Activated naive CD4-positive, alpha-beta T cell treated with anti-CD3 and anti-CD28 coated beads, Interleukin-2, amount 10 ng/mL, durations not matched to agents 7 days and 5 days (primary cell): ENCODE measurements around the gene GALNT18.
"Not testable (repeated sequence)": the region's sequence is repeated elsewhere in the genome, so short reads cannot be mapped to it uniquely, and the experiment has no call there.

Experiments
- CTCF ChIA-PET: fragments of 350-600 bp; sonication (Branson Sonifier 250); formaldehyde crosslinking; loops from one replicate; lab custom pipeline; 2021; ENCODE audit warnings: antibody characterized with exemption; lab: Charles Lee
- DNase-seq: peaks from one replicate; pipeline ENCODE4 v3.0.0-alpha.2; 2020
- H3K27ac Mint-ChIP-seq: one replicate; pipeline ENCODE4 v1.8.0; 2021; ENCODE audit warnings: mild to moderate bottlenecking, moderate library complexity, mixed read lengths
- H3K27me3 Mint-ChIP-seq: one replicate; pipeline ENCODE4 v1.8.0; 2021; ENCODE audit warnings: mild to moderate bottlenecking, mixed read lengths
- H3K36me3 Mint-ChIP-seq: one replicate; pipeline ENCODE4 v1.8.0; 2021; ENCODE audit warnings: mixed read lengths
- H3K4me1 Mint-ChIP-seq: one replicate; pipeline ENCODE4 v1.8.0; 2021; ENCODE audit warnings: mixed read lengths
- H3K4me3 Mint-ChIP-seq: one replicate; pipeline ENCODE4 v1.8.0; 2021; ENCODE audit warnings: mild to moderate bottlenecking, moderate library complexity, mixed read lengths
- H3K9me3 Mint-ChIP-seq: one replicate; pipeline ENCODE4 v1.8.0; 2021; ENCODE audit warnings: mixed read lengths

Gene GALNT18

DNA sequence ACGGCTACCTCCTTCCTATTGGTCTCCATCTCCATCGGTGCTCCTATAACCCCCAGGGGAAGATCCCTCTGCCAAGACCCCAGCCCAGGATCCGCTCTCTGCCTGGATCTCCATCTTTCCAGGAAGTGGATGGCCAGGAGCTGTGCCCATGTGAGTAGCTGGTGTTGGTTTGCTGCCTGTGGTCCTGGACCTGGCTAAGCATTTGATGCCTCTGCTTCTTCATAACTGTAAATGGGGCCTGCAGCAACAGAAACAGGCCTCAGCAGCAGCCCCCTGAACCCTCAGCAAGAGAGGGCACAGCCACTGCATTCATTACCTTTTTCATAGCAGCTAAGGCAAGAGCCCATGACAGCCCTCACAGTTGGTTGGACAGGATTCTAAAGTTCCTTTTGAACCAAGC lies 242.1 kb downstream of the GALNT18 start:
- CTCF ChIA-PET, result no interaction called here
- no peak for DNase-seq
- Mint-ChIP-seq H3K9me3 (no peaks in the 10 kb centered on the region), H3K4me1 (no peaks in the 10 kb centered on the region), H3K27ac (no peak overlapping the region), H3K4me3 (no peak overlapping the region), H3K36me3 (no peaks in the 10 kb centered on the region), H3K27me3 (peaks cover 4% of the 10 kb centered on the region)

DNA sequence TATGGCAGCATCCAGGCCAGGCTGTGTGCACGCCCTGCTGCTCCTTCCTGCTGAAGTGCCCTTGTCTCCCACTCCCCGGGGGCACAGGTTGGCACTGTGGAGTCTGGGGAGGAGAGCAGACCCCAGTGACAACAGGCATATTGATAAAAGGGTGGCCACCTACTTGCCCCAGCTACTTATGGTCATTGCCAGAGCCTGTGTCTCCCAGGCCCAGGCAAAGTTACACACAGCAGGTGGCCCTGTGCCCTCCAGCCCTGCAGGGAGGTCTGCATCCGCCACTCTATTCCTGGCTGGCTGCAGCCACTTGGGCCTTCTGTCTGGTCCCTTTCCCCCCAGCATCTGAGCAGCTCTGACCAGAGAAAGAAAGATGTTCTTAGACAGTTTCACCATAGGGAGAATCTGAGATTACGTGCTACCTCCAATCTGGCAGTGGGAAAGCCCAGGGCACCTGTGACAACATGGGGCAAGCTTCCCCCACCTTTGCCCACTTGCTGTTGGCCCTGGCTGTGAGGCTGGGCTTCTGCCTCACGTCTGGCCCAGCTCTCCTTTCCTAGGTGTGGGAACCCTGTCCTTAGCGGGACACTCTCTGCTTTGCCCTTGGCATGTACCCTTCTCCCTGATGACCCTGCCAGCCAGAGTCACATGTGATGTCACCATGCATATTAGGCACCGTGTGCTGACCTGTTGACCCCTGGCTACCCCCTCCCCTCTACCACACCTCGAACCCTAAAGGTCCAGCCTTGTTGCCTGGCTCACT lies 243.4 kb downstream of the GALNT18 start:
- CTCF ChIA-PET, result interaction anchor here (0.7 kb wide), 1 partner anchor 8 kb away, joined by 3 read pairs; no protein-coding TSS in a partner anchor
- Mint-ChIP-seq H3K9me3 (no peaks in the 10 kb centered on the region), H3K36me3 (no peaks in the 10 kb centered on the region), H3K4me3 (no peak overlapping the region), H3K4me1 (no peaks in the 10 kb centered on the region), H3K27ac (no peak overlapping the region), H3K27me3 (peaks cover 4% of the 10 kb centered on the region)
- DNase-seq, result no peak

DNA sequence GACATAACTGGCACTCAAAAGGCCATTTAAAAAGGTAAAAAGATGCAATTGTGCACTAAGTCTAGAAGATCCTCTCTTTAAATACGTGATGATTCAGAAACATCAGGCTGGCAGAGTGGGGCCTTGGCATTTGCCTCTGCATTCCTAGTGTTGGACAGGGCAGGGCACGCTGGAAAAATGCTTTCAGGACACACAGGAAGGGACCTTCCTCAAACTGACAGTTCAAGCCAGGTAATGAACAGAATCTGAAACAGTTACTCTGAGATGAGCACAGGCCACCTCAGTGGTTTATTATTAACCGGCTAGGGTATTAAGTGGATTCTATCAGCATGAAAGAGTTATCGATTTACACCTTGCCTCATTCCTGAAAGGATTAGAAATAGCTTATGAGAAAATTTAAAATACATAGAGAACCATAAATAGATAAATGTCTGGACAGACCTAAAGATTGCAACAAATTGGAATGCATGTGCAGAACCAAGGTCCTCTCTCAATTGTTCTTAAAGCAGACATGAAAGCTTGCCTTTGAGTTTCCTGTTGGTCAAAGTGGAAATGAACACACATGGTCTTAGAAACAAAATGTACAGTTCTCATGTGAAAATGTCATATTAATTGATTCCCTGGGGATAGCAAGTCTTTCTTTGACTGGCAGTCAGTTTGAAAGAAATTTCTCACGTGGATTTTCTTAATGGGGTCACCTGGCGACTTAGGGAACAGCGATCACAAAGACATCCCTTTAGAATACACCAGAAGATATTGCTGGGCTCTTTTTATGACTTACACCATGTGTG lies 247.3 kb downstream of the GALNT18 start:
- no peaks in the 10 kb centered on the region for H3K4me1 Mint-ChIP-seq
- no peak overlapping the region for H3K27ac Mint-ChIP-seq
- H3K4me3 Mint-ChIP-seq, result no peak overlapping the region
- CTCF ChIA-PET, result no interaction called here
- H3K36me3 Mint-ChIP-seq, result no peaks in the 10 kb centered on the region
- no peaks in the 10 kb centered on the region for H3K9me3 Mint-ChIP-seq
- no peak for DNase-seq
- H3K27me3 Mint-ChIP-seq, result peaks cover 7% of the 10 kb centered on the region

DNA sequence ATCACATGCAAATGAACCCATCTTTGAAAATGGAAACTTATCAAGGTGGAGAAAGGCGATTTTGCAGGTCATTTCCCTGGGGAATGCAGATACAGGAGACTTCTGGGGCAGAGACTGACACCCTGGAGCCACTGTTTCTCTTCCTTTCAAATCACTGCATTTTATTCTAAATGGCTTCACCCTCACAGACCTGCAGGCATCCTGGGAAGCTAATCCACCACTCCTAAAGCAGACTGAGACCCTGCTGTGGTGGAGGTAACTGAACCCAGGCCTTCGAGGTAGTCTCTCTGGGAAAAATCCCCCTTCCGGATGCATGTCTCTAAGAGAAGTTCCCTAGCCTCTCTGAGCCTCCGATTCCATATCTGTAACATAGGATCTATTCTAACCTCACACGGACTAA lies 247.9 kb downstream of the GALNT18 start:
- Mint-ChIP-seq H3K27me3 (peaks cover 7% of the 10 kb centered on the region), H3K4me3 (no peak overlapping the region), H3K9me3 (no peaks in the 10 kb centered on the region), H3K4me1 (no peaks in the 10 kb centered on the region), H3K36me3 (no peaks in the 10 kb centered on the region), H3K27ac (no peak overlapping the region)
- no peak for DNase-seq
- CTCF ChIA-PET, result no interaction called here

DNA sequence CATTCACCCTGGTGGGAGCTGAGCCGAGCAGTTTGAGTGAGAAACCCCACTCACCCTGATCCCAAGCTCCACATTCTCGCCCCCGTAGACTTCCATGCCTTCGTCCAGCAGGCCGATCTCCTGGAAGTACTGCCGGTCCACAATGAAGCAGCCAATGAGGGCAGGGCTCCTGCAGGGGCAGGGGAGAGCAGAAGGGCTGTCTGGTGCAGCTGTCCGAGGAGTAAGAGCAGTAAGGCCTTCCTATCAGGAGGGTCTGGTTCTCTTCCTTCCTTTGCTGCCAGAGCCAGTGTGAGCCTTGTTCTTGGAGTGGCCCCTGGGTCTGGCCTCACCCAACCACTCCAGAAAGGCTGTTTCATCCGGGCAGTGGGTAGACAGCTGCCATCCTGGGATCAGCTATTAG lies 249.3 kb downstream of the GALNT18 start:
- Mint-ChIP-seq H3K9me3 (no peaks in the 10 kb centered on the region), H3K36me3 (no peaks in the 10 kb centered on the region), H3K4me3 (no peak overlapping the region), H3K4me1 (no peaks in the 10 kb centered on the region), H3K27ac (no peak overlapping the region), H3K27me3 (peaks cover 7% of the 10 kb centered on the region)
- no peak for DNase-seq
- CTCF ChIA-PET, result no interaction called here

DNA sequence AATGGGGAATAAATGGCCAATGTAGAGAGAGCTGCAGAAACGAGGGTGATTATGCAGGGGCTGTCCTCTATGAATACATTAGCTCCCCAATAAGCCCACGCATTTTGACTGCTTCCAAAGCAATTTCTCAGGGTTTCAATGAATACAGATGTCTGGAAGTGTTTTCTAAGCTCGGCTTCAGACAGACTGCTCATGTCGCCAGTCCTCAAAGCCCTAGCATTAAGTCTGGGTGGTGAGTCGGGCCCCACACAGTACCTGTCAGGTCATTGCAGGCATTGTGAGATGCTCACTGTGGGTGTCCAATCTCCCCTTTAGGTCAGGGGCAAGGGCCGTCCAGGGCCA lies 250.9 kb downstream of the GALNT18 start:
- no peak overlapping the region for H3K4me3 Mint-ChIP-seq
- CTCF ChIA-PET, result no interaction called here
- no peak for DNase-seq

DNA sequence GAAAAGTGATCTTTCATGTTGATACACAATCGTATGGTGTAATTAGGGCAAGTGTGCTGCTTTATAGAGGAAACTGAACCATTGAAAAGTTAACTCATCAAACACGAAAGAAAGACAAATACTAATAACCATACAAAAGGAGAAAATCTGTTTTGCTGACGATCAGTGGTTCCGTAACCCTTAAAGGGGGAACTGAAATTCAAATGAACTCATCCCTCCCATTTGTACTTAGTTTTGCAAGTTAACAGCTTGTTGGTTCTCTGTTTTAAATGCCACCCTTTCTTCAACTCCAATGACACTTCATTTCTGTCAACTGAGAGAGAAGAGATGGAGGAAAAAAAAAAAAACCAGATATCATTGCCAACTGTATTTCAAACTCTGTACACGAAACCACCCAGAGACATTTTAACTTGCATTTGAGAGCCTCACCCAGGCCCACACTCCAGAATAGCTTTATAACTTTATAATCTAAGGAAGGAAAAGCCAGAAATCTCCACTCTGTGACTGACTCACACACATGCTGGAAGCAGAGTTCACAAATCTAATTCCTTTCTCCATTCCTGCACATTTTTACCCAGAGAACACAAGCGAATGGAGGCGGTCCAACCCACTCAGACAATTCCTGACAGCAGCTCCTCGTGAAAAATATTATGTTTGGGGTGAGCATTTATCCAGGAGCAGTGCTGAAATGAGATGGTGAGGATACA lies 251.4 kb downstream of the GALNT18 start:
- Mint-ChIP-seq H3K27ac (no peak overlapping the region), H3K36me3 (no peaks in the 10 kb centered on the region), H3K4me1 (no peaks in the 10 kb centered on the region), H3K9me3 (no peaks in the 10 kb centered on the region), H3K4me3 (no peak overlapping the region), H3K27me3 (peaks cover 7% of the 10 kb centered on the region)
- no peak for DNase-seq
- CTCF ChIA-PET, result no interaction called here

More for the DNA sequence above, 250.9 kb downstream of the GALNT18 start:
- H3K27me3 Mint-ChIP-seq, result peaks cover 7% of the 10 kb centered on the region
- H3K27ac Mint-ChIP-seq, result no peak overlapping the region
- no peaks in the 10 kb centered on the region for H3K9me3 Mint-ChIP-seq
- H3K4me1 Mint-ChIP-seq, result no peaks in the 10 kb centered on the region
- H3K36me3 Mint-ChIP-seq, result no peaks in the 10 kb centered on the region

DNA sequence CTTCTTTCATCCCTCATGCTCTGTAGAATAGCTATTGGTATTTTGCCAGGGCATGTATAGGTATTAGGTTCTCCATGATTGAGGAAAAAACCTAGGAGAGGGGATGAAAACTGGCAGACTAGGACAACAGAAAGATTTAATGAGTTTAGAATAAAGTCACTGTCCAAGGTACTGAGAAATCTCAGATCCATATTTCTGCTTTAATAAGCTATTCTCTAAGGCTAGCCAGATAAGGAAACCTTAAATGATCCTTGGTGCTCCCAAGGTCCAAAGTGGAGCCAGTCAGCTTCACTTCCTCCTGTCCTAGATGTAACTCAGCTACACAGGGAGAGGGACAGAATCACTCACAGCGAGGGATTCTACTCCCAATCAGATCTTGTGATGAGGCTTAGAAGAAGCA lies 255.0 kb downstream of the GALNT18 start:
- H3K27ac Mint-ChIP-seq, result no peak overlapping the region
- no peak for DNase-seq
- no peaks in the 10 kb centered on the region for H3K27me3 Mint-ChIP-seq
- H3K9me3 Mint-ChIP-seq, result no peaks in the 10 kb centered on the region
- CTCF ChIA-PET, result no interaction called here
- H3K4me1 Mint-ChIP-seq, result no peaks in the 10 kb centered on the region
- H3K4me3 Mint-ChIP-seq, result no peak overlapping the region
- H3K36me3 Mint-ChIP-seq, result no peaks in the 10 kb centered on the region

DNA sequence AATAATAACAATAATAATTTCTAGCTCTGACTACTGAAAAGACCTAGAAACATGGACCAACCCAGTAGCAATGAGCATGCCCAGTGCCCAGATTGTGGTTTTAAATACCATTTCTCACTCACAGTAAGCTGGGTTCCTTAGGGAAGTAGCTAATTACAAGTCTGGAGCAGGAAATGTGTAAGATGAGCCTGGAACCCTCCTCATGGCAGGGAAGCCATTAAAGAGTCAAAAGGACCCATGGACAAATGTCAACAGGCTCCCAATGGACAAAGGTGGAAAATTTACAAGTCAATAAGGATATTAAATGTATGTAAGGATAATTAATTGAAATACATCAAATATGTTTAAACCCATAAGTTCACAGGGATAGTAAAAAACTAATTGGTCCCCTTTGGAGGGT lies 258.1 kb downstream of the GALNT18 start:
- Mint-ChIP-seq H3K27me3 (no peaks in the 10 kb centered on the region), H3K4me1 (no peaks in the 10 kb centered on the region), H3K9me3 (no peaks in the 10 kb centered on the region), H3K4me3 (no peak overlapping the region), H3K27ac (no peak overlapping the region), H3K36me3 (no peaks in the 10 kb centered on the region)
- no peak for DNase-seq
- CTCF ChIA-PET, result no interaction called here

DNA sequence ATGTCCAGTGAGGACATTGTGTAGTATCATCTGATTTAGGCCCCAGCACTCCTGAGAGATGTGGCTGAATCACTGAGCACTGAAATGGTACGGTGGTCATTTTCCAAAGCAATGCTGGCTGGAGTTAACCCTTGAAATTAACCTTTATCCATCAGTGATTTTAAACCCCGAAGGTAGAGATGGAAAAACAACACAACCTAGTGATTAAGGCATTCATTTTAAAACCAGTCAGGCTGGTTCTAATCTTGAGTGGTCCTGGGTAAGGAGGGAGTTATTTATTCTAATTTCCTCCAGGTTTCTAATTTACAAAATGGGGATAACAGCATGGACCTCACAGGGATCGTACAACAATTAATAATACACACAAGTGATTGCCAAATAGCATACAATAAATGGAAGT lies 262.2 kb downstream of the GALNT18 start:
- DNase-seq, result no peak
- no peaks in the 10 kb centered on the region for H3K9me3 Mint-ChIP-seq
- H3K27ac Mint-ChIP-seq, result no peak overlapping the region
- CTCF ChIA-PET, result no interaction called here
- H3K27me3 Mint-ChIP-seq, result peaks cover 4% of the 10 kb centered on the region
- H3K36me3 Mint-ChIP-seq, result no peaks in the 10 kb centered on the region
- no peaks in the 10 kb centered on the region for H3K4me1 Mint-ChIP-seq
- no peak overlapping the region for H3K4me3 Mint-ChIP-seq

DNA sequence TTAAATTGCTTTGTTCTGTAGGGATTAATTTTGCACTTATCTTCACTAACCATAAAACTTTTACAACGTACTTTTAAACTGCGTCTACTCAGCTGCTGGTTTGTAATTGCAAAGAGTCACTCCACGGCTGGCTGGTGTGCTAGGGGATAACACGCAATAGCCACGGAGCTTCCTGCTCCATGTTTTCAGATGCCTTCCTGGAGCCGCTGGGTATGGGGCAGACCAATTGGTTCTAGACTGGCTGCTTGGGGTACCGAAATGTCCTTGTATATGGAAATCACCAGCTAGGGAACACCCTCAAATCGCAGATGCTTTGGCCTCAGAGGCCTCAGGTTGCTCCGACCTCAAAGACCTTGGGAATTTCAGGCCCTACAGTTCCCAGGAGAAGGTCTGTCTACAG lies 265.0 kb downstream of the GALNT18 start:
- Mint-ChIP-seq H3K27ac (no peak overlapping the region), H3K9me3 (no peaks in the 10 kb centered on the region), H3K4me3 (no peak overlapping the region), H3K27me3 (peaks cover 4% of the 10 kb centered on the region), H3K4me1 (no peaks in the 10 kb centered on the region), H3K36me3 (no peaks in the 10 kb centered on the region)
- CTCF ChIA-PET, result no interaction called here
- no peak for DNase-seq

DNA sequence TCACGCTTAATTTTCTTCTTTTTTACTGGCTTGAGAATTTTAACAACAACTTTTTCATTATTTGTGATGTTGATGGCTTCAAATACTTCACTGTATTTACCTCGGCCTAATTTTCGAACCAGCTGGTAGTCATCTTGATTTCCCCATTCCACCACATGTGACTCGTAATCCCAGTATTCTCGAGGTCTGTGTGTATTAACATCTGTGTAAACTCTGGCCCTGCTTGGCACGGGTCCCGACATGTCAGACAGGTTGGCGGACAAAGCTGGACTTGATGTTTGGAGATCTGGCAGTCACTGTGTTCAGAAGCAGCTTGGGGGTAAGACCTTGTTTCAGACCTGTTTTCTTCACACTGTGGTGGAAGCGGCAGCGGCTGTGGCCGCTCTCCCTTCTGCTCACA lies 268.9 kb downstream of the GALNT18 start, which contains the start of gene CSNK2A3:
Gene CSNK2A3, minus strand, starts transcription at position 373 of the 400 bp plus-strand sequence. Its CDS starts 131 bp downstream, at position 242.
- H3K27me3 Mint-ChIP-seq, H3K4me1 Mint-ChIP-seq, DNase-seq, CTCF ChIA-PET, H3K4me3 Mint-ChIP-seq, H3K9me3 Mint-ChIP-seq, H3K27ac Mint-ChIP-seq, H3K36me3 Mint-ChIP-seq: not testable (repeated sequence)

DNA sequence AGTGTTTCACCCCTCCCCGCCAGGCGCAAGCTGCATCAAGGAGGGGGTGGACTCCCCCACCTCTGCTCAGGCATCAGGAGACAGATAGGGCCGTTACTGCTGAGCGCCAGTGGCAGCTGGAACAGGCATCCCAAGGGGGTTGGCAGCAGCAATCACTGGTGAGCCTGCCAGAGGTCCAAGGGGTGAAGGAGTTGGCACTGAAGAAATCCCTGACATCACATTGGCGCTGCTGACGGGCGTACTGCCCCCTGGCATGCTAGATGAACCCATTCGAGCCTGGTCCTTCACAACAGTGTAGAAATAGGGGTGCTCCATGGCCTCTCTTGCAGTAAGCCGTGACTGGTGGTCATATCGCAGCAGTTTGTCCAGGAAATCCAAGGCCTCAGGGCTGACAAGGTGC lies 270.0 kb downstream of the GALNT18 start:
- not testable (repeated sequence) for H3K27me3 Mint-ChIP-seq, H3K4me3 Mint-ChIP-seq, H3K36me3 Mint-ChIP-seq, H3K27ac Mint-ChIP-seq, DNase-seq, H3K9me3 Mint-ChIP-seq, H3K4me1 Mint-ChIP-seq
- CTCF ChIA-PET, result interaction anchor here (1.1 kb wide), 1 partner anchor 9 kb away, joined by 3 read pairs; no protein-coding TSS in a partner anchor

DNA sequence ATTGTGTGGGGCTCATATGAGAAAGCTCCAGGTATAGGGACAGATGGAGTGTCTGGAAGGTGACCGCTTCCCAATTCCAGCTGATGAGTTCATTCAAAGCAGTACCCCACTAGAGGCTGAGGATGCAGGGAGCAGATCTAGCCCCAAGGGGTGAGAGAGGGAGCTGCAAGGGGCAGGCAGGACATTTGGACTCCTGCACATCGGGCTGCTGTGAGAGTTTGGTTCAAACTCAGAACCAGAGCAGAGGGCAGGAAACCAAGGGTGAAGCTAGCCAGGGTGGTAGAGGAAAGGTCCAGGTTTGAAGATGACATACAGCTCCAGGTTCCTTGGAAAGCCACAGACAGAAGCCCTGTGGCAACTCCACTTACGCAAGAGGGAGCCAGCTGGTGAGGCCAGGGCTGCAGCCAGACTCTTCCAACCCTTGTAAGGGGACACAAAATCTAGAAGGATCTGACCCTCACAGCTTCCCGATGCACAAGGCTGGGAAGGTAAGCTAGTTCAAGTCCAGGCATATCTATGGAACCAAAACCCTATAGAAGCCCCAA lies 270.7 kb downstream of the GALNT18 start:
- Mint-ChIP-seq H3K4me1 (no peaks in the 10 kb centered on the region), H3K36me3 (no peaks in the 10 kb centered on the region), H3K27me3 (peaks cover 6% of the 10 kb centered on the region), H3K27ac (no peak overlapping the region), H3K9me3 (no peaks in the 10 kb centered on the region), H3K4me3 (no peak overlapping the region)
- no peak for DNase-seq
- CTCF ChIA-PET, result interaction anchor here (1.1 kb wide), 1 partner anchor 10 kb away, joined by 3 read pairs; no protein-coding TSS in a partner anchor
